ENCODE measurements around the gene ANKRD23.

The ANKRD23 gene

GRCh38 chr2:96839875-96840850, 3.7 kb downstream of the ANKRD23 start:
- no peak for TF ChIP-seq REST (IDR thresholded peaks at IDR 0.05; ENCODE audit: insufficient read depth in 1 of 2, low read depth in 2 of 2, low read length in 2 of 2)
- TF ChIP-seq SIN3A (IDR thresholded peaks at IDR 0.05; ENCODE audit: borderline replicate concordance, insufficient read depth, low read length) = no peak
- TF ChIP-seq TAF1 (IDR thresholded peaks at IDR 0.05; ENCODE audit: borderline replicate concordance, insufficient read depth, low read length) = no peak
- no peak for TF ChIP-seq FOXP2 (optimal IDR thresholded peaks at IDR 0.05; ENCODE audit: borderline replicate concordance, extremely low read depth, extremely low read length, insufficient read depth)
- TF ChIP-seq POLR2AphosphoS5 (IDR thresholded peaks at IDR 0.05; ENCODE audit: low read depth, low read length) = no peak

DNA sequence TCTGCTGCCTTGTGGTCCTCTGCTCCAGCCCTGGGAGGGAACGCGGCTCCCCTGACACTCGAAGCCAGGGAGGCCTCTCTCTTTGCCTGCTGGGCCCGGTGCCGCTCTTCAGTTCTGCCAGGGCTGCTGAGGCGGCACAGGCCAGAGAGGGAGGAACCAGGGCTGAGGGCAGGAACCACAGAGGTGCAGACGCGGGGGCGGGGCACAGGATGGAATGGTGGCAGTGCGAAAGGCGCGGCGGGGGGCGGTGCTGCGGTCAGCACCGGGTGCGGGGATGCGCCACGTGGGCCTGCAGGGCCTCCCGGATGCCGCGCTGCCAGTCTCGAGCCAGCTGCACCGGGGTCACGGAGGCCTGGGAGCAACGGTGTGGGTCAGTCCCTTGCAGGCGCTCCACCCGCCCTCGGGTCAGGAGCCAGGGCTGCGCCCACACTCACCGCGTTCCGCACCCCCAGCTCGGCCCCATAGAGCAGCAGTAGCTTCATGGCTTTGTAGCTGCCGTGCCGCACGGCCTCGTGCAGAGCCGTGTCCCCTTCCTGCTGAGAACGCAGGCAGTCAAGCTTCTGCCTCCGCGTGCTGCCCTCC, 4.4 kb downstream of the ANKRD23 start:
- TF ChIP-seq FOXP2 (optimal IDR thresholded peaks at IDR 0.05; ENCODE audit: borderline replicate concordance, extremely low read depth, extremely low read length, insufficient read depth) = no peak
- no peak for TF ChIP-seq REST (IDR thresholded peaks at IDR 0.05; ENCODE audit: insufficient read depth in 1 of 2, low read depth in 2 of 2, low read length in 2 of 2)
- no peak for TF ChIP-seq POLR2AphosphoS5 (IDR thresholded peaks at IDR 0.05; ENCODE audit: low read depth, low read length)
- TF ChIP-seq SIN3A (IDR thresholded peaks at IDR 0.05; ENCODE audit: borderline replicate concordance, insufficient read depth, low read length) = no peak
- no peak for TF ChIP-seq TAF1 (IDR thresholded peaks at IDR 0.05; ENCODE audit: borderline replicate concordance, insufficient read depth, low read length)

DNA sequence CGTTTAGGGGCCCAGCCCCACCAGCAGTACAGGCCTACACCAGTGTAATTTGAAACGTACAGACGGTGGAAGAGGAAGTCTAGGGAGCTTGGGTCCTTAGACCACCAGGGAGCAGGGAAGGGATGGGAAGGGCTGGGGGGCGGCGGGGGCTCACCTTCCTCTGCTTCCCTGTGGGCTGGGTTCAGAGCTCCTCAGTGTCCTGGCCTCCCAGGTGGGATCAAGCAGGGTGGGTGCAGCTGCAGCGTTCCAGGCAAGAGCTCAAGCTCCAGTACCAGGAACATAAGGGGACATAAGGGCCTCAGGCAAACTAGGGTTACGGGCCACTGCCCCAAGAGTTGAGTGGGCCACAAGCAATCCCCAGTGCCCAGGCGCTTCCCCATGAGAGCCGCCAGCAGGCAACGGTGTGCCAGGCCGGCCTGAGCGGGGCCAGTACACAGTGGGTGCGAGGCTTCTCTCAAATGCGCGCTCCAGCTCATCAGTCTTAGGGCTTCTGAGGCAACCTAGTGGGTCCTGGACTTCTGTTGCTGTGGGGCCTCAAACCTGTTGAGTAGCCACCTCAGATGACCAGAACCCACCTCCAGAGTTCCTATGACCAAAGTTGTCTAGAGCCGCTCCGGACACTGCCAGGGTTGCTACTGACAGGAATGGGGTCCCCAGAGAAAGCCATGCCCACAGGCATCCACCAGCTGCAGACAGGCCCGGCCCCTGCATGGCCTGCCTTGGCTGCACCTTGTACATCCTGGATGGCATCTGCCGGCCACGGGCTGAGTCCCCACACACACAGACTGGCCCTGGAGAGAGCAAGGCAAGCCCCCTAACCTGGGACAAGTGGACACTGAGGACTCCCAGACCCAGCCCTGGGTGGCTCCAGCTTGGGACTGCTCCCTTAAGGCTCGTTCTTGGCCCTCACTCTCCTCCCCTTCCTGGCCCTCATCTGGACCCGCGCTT, 5.2 kb downstream of the ANKRD23 start:
- no peak for TF ChIP-seq REST (IDR thresholded peaks at IDR 0.05; ENCODE audit: insufficient read depth in 1 of 2, low read depth in 2 of 2, low read length in 2 of 2)
- no peak for TF ChIP-seq SIN3A (IDR thresholded peaks at IDR 0.05; ENCODE audit: borderline replicate concordance, insufficient read depth, low read length)
- no peak for TF ChIP-seq FOXP2 (optimal IDR thresholded peaks at IDR 0.05; ENCODE audit: borderline replicate concordance, extremely low read depth, extremely low read length, insufficient read depth)
- TF ChIP-seq TAF1 (IDR thresholded peaks at IDR 0.05; ENCODE audit: borderline replicate concordance, insufficient read depth, low read length) = no peak
- no peak for TF ChIP-seq POLR2AphosphoS5 (IDR thresholded peaks at IDR 0.05; ENCODE audit: low read depth, low read length)

DNA sequence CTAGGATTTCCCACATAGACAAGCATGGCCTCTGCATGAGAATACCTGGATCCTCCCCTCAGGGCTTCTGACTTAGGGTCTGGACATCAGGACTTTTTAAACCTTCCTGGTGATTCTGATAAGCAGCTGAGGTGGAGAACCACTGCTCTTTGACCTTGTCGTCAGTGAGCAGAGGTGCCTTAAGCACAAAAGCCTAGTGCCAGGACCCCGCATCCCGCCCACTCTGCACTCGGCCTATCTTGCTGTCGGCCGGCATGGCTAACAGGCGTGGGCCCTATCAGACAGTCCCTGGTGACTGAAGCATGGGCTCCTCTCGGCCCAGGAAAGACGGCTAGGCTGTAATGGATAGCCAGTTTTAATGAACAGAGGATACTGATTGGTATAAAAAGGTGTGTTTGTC, 6.2 kb downstream of the ANKRD23 start:
- no peak for TF ChIP-seq FOXP2 (optimal IDR thresholded peaks at IDR 0.05; ENCODE audit: borderline replicate concordance, extremely low read depth, extremely low read length, insufficient read depth)
- TF ChIP-seq SIN3A (IDR thresholded peaks at IDR 0.05; ENCODE audit: borderline replicate concordance, insufficient read depth, low read length) = no peak
- no peak for TF ChIP-seq TAF1 (IDR thresholded peaks at IDR 0.05; ENCODE audit: borderline replicate concordance, insufficient read depth, low read length)
- no peak for TF ChIP-seq POLR2AphosphoS5 (IDR thresholded peaks at IDR 0.05; ENCODE audit: low read depth, low read length)
- no peak for TF ChIP-seq REST (IDR thresholded peaks at IDR 0.05; ENCODE audit: insufficient read depth in 1 of 2, low read depth in 2 of 2, low read length in 2 of 2)

Measured in PFSK-1 (cell line).